ENCODE results near the gene SRGN.
A peak's percentile ranks its signal among the peaks of the same experiment; 100 is the strongest.

- no peak for TF ChIP-seq EZH2 (IDR thresholded peaks at IDR 0.05; ENCODE audit: low read length, missing control alignments)
- peak; percentile 27 to 52 for TF ChIP-seq CTCF (conservative IDR thresholded peaks at IDR 0.05 in 1 of 2, IDR thresholded peaks at IDR 0.05 in 1 of 2; ENCODE audit: low read depth in 1 of 2, low read length in 2 of 2)
These were observed 35.4 kb downstream of the SRGN start for GRCh38 chr10:69123306-69123746.
